IPS DF 6.9 (cell line): Measurements from ENCODE around the gene MR1.

ENCODE experiments used
- DNase-seq: peaks from one replicate; pipeline ENCODE4 v3.0.0-alpha.2; 2013; ENCODE audit warnings: low read depth, low spot score
- H3K27ac ChIP-seq: one replicate; pipeline ENCODE4 v1.5.1; 2013; ENCODE audit warnings: low read length, control low read depth
- H3K27me3 ChIP-seq: 2 replicates; pipeline ENCODE4 v1.6.1; 2013; ENCODE audit warnings: mild to moderate bottlenecking, low read length; ENCODE audit not compliant: control insufficient read depth, insufficient read depth
- H3K36me3 ChIP-seq: 2 replicates; pipeline ENCODE4 v1.6.1; 2013; ENCODE audit warnings: low read length; ENCODE audit not compliant: control insufficient read depth, insufficient read depth
- H3K4me1 ChIP-seq: 2 replicates; pipeline ENCODE4 v1.6.1; 2013; ENCODE audit warnings: low read length; ENCODE audit not compliant: control insufficient read depth, insufficient read depth
- H3K4me3 ChIP-seq: 2 replicates; pipeline ENCODE4 v1.5.1; 2013; ENCODE audit warnings: mild to moderate bottlenecking, low read length
- H3K9me3 ChIP-seq: 2 replicates; pipeline ENCODE4 v1.6.1; 2013; ENCODE audit warnings: low read length, inconsistent platforms; ENCODE audit not compliant: control insufficient read depth, insufficient read depth
- WGBS: extraction: QIAGEN DNeasy Blood & Tissue Kit; methylation state at CpG from one replicate; pipeline ENCODE4 v1.1.7; 2013; ENCODE audit warnings: mixed read lengths, missing lambda C conversion rate; ENCODE audit not compliant: insufficient read length, insufficient coverage; 5-methylcytosine and 5-hydroxymethylcytosine counted together

The MR1 gene

DNA sequence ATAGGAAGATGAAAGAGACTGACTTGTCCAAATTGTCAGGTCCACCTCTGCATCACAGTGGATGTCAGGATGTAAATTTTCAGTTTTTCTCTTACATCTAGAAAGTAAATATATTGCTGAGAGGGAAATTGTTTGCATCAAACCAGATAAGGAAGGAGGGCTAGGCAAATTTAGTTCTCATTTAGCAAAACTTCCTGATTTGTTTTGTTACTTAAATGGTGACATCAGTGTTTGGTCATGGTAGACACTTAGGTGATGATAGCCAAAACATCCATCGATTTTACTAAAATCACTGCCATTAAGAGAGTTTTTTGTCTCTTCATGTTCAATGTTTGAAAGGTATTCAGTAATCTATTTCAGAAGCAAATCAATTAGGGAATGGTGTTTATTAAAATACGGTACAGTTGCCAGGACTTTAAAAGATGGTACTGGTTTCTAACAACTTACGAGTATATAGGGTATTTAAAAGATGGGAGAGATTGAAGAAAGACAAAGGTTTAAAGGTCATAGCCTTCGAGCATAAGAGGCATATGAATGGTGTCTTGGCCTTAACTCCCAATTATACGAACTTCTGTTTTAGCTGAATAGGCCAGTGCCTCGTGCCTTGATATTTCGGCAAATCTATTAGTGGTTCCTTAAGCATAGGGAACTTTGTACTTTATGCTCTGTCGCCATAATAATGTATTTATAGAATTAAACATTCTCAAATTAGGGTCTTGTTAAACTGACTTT is 57.7 kb downstream of the MR1 start:
- H3K4me1 ChIP-seq: no peaks in the 10 kb centered on the region; the same call in 1 of the 2 replicates
- no peaks in the 10 kb centered on the region for H3K36me3 ChIP-seq
- 100% methylated on average over 2 of the region's 8 CpGs for WGBS
- no peak overlapping the region for H3K27ac ChIP-seq
- no peak overlapping the region for H3K4me3 ChIP-seq
- no peaks in the 10 kb centered on the region for H3K9me3 ChIP-seq
- no peak for DNase-seq
- no peaks in the 10 kb centered on the region; the same call in 1 of the 2 replicates for H3K27me3 ChIP-seq

DNA sequence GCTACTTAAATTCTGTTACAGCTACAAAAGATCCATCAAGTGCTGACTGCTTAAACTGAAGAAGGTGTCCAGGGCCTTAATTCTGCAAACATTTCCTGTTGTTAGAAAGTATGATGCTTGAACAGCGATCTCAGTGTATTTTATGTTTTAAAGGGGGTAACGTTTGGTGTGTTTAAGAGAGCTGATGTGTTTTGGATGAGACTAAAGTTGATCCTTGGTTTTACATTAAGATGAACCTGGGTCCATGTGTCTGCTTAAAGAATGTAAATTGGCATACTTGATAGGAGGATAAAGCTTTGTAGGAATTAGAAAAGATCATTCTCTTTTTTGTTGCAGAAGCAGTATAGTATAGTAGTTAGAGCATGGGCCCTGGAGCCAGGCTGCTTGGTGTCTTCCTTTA is 58.3 kb downstream of the MR1 start:
- no peaks in the 10 kb centered on the region; the same call in 1 of the 2 replicates for H3K27me3 ChIP-seq
- no peaks in the 10 kb centered on the region for H3K9me3 ChIP-seq
- peaks cover 2% of the 10 kb centered on the region; the same call in 1 of the 2 replicates for H3K4me1 ChIP-seq
- H3K4me3 ChIP-seq: no peak overlapping the region
- no peak for DNase-seq
- WGBS: 100% methylated on average over 2 of the region's 2 CpGs
- H3K27ac ChIP-seq: no peak overlapping the region
- H3K36me3 ChIP-seq: no peaks in the 10 kb centered on the region

DNA sequence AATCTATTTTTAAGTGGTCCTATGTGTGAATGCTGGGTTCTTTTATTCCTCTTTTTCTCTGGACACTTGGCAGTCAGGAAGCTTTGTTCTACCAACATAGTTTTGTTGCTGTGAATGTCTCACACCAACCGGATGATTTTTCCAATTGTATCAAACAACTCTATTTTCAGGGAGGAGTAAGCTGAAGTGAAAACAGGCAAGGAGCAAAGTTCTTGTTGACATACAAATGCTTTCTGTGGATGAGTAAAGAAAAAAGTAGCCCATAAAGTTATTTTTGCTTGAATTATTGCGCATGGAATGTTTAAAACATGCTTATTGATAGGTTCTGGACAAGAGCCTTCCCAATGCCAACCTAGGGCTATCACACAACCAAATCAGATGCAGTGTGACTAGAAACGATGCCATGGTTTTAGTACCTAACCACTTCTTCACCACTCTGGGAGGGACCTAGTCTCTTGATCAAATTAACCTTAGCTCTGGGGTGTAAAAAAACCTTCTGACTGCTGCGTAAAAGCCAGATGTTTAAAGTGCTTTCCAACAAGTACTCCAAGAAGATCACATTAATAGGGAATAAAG is 59.2 kb downstream of the MR1 start:
- no CpG with 5 or more reads among the region's 4 CpGs for WGBS
- H3K4me3 ChIP-seq: no peak overlapping the region
- no peaks in the 10 kb centered on the region; the same call in 1 of the 2 replicates for H3K27me3 ChIP-seq
- H3K4me1 ChIP-seq: peaks cover 4% of the 10 kb centered on the region; the same call in 1 of the 2 replicates
- no peaks in the 10 kb centered on the region for H3K9me3 ChIP-seq
- H3K36me3 ChIP-seq: no peaks in the 10 kb centered on the region
- H3K27ac ChIP-seq: no peak overlapping the region
- no peak for DNase-seq

GRCh38 chr1:181094416-181095212 is 60.8 kb downstream of the MR1 start:
- H3K9me3 ChIP-seq: no peaks in the 10 kb centered on the region
- H3K4me3 ChIP-seq: no peak overlapping the region
- no CpG with 5 or more reads among the region's 7 CpGs for WGBS
- H3K36me3 ChIP-seq: no peaks in the 10 kb centered on the region
- no peak for DNase-seq
- H3K4me1 ChIP-seq: peaks cover 7% of the 10 kb centered on the region
- no peak overlapping the region for H3K27ac ChIP-seq
- no peaks in the 10 kb centered on the region; the same call in 1 of the 2 replicates for H3K27me3 ChIP-seq

DNA sequence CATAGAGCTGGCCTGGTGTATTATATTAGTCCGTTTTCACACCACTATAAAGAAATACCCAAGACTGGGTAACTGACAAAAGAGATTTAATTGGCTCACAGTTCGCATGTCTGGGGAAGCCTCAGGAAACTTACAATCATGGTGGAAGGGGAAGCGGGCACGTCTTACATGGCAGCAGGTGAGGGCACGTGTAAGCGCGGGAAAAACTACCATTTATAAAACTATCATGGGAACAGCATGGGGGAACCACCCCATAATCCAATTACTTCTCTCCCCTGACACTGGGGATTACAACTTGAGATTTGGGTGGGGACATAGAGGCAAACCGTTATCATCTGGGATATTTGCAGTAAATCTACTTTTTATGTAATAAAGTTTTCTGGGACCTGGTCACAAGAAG is 61.5 kb downstream of the MR1 start:
- H3K27ac ChIP-seq: no peak overlapping the region
- no peaks in the 10 kb centered on the region; the same call in 1 of the 2 replicates for H3K27me3 ChIP-seq
- no peak for DNase-seq
- H3K9me3 ChIP-seq: no peaks in the 10 kb centered on the region
- H3K4me1 ChIP-seq: peaks cover 8% of the 10 kb centered on the region
- no peak overlapping the region for H3K4me3 ChIP-seq
- no peaks in the 10 kb centered on the region for H3K36me3 ChIP-seq
- WGBS: no CpG with 5 or more reads among the region's 8 CpGs

DNA sequence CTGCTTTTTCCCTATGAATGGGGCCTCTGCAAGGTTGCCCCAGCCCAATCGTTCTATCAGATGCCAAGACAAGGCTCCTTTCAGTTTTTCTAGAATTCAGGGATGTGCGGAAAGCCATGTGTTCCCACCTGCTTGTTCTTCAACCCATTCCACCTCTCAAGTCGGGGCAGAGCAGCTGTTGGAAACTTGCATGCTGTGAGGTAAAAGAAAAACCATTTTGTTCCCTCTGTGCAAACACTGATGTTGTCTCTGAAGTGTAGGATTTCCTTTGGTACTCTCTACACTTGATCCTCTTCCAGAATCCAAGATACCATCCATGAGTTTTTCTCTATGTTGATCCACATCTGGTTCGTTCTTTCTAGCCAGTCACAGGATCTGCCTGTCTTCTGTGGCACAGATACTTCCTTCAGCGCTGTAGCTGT is 62.0 kb downstream of the MR1 start:
- Histone ChIP-seq H3K27ac (no peak overlapping the region), H3K9me3 (no peaks in the 10 kb centered on the region), H3K36me3 (no peaks in the 10 kb centered on the region), H3K4me3 (no peak overlapping the region), H3K4me1 (peaks cover 9% of the 10 kb centered on the region), H3K27me3 (no peaks in the 10 kb centered on the region; the same call in 1 of the 2 replicates)
- DNase-seq: no peak
- no CpG with 5 or more reads among the region's 5 CpGs for WGBS

DNA sequence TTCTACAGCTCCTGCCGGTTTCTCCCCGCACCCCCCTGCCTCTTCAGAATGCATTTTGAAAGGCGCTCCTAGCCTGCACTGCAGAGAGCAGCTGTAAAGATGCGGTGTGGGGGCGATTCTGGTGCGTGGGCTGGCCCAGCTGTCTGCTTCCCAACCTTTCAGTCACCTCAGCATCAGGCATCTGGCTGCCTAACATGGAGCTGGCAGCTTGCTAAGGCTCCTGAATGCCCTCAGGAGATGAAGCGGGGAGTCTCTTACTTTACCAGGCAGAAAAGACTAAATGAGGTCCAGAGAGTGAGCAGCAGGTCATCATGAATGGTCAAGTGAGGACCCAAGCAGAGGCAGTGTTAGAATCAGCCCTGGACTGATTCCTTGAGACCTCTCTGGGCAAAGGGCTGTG is 63.5 kb downstream of the MR1 start:
- H3K27ac ChIP-seq: no peak overlapping the region
- H3K9me3 ChIP-seq: no peaks in the 10 kb centered on the region
- no peaks in the 10 kb centered on the region; the same call in 1 of the 2 replicates for H3K27me3 ChIP-seq
- DNase-seq: no peak
- peaks cover 9% of the 10 kb centered on the region for H3K4me1 ChIP-seq
- no peak overlapping the region for H3K4me3 ChIP-seq
- WGBS: no CpG with 5 or more reads among the region's 7 CpGs
- no peaks in the 10 kb centered on the region for H3K36me3 ChIP-seq

GRCh38 chr1:181099152-181100014 is 65.6 kb downstream of the MR1 start:
- Histone ChIP-seq H3K27me3 (peaks cover 3% of the 10 kb centered on the region; the same call in 1 of the 2 replicates), H3K4me3 (no peak overlapping the region), H3K4me1 (peaks cover 9% of the 10 kb centered on the region), H3K27ac (no peak overlapping the region), H3K36me3 (no peaks in the 10 kb centered on the region), H3K9me3 (no peaks in the 10 kb centered on the region)
- no CpG with 5 or more reads among the region's 11 CpGs for WGBS
- DNase-seq: no peak

- WGBS: 100% methylated on average over 1 of the region's 10 CpGs
- Histone ChIP-seq H3K27ac (no peak overlapping the region), H3K27me3 (peaks cover 3% of the 10 kb centered on the region; the same call in 1 of the 2 replicates), H3K36me3 (no peaks in the 10 kb centered on the region), H3K9me3 (no peaks in the 10 kb centered on the region), H3K4me3 (no peak overlapping the region), H3K4me1 (peaks cover 9% of the 10 kb centered on the region)
- no peak for DNase-seq
These were observed 66.5 kb downstream of the MR1 start for GRCh38 chr1:181100015-181100905.
